ENCODE measurements around the gene DDIT4L.
A peak's percentile ranks its signal among the peaks of the same experiment; 100 is the strongest.
"Not testable (repeated sequence)": the region's sequence is repeated elsewhere in the genome, so short reads cannot be mapped to it uniquely, and the experiment has no call there.

Gene DDIT4L

DNA sequence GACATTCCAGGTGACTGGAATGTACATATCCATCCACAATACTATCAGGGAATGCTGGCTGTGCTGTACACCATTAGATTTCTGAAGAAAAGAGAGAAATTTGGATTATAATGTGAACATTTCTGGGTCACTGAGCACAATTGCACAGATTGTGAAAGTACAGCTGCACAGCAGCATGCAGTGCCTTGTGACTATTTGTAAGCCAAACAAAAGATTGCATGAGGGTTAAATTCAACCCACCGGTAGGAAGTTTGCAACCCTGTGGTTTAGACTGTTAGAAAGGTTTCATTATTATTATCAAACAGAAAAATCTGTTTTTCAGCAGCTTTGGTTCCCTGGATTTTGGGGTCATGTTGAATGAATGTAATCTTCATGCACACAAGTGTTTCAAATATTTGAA, 24.5 kb downstream of the DDIT4L start:
- no peak for DNase-seq

DNA sequence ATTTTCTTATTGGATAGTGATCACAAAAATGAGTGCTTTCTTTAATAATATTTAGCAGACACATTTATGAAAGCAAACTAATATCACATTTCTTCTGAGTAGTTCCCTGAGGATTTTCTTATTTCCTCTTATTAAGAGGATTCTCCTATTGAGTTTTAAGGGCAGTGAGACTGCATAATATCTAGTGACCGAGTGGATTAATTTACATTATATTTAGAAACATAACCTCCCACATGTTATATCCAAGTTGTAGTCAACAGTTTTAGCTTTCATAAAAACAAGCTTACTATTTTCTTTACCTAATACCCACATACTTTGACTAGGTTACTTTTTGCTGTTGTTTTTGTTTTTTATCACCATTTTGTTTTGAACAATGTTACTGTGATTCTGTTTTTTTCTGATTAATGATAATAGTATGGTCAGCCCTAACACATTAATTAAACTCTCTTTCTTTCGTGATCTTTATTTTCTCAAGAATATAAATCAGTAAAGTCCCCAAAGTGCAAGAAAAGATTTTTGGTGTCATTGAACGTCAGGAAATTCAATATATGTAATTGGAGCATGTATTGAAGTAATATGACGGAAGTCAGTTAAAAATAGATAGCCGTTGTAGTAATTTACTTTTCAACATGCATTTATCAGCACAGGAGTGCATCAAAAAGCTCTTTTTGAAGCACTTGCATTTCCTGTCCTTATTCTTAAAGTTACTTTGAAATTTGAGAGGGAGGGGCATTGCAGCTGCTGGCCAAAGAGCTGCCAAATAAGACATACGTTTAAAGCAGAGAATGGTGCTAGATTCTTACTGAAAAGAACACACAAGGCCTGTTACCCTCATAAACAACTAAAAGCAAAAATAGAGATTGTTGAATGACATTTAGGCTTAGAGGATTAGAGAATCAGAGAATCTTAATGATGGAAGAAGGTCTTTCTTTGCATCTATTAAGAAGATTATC, 25.2 kb downstream of the DDIT4L start:
- DNase-seq: no peak

DNA sequence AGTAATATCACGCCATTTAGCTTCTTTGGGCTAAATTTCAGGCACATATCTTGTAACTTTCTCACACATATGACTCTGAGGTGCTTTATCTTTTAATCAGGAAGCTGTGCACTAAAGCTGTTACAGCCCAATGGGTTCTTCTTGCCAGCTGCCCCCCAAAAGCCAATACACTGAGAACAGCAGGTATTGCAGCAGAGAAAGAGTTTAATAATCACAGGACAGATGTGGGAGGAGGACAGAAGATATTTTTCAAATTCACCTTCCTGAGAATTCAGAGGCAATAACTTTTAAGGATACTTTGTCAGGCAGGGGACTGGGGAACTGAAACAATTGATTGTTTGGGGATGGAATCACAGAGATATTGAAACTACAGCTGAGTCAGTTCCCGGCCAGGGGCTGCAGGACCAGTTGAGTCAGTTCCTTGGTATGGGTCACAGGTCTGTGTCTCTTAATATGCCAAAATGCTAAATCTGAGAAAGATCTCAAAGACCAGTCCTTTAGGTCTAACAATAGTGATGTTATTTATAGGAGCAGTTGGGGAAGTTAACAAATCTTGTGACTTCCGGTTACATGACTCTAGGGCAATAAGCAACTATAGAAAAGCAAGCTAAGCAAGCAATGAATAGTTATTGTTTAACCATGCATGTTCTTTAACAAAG, 28.1 kb downstream of the DDIT4L start:
- DNase-seq: no peak

DNA sequence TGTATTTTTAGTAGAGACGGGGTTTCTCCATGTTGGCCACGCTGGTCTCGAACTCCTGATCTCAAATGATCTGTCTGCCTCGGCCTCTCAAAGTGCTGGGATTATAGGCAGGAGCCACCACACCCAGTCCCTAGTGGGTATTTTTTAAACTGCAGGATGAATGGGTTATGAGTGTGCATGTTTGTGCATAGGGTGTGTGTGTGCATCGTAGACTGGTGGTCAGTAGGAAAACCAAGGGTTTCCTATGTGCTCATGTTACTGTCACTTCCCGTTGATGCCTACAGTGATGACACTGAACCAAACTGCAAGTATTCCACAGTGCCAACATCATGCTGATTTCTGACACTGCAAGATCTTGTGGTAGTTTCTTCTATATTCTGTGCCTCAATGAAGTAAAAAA, 41.1 kb downstream of the DDIT4L start:
- DNase-seq: no peak

DNA sequence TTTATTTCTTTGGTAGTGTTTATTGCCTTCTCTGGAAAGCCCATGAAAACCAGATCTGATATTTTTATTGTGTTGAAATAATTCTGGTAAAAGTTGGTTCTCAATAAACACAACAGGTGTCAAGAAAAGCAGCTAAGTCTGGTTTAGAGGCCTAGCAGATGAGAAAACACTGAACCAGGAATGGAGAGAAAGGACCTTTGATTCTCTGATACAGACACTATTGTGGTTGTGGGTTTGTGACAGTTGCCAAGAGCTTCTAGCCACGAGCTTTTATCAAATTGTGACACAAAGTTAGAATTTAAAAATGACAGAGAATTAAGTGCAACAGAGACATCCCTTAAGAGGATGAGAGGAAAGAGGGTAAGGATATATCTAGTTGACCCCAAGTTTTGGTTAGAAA, 42.6 kb downstream of the DDIT4L start:
- DNase-seq: no peak

DNA sequence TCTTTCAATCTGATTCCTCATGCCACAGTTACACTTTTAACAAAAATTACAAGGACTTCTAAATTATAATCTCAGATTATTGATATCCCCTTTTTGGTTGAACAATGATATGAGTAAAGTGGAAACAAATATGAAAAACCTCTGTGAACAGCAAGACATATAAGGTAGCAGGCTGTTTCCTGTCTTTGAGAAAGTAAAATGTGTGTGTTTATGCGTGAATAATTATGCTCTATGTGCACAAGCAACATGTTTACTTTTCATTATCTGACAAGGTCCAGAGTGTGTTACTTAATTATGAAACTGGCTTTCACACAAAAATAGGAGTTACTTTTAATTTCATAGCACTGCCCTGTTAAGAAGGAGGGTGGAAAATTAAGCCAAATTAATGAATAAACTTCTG, 43.1 kb downstream of the DDIT4L start:
- peak; percentile 15 for DNase-seq

DNA sequence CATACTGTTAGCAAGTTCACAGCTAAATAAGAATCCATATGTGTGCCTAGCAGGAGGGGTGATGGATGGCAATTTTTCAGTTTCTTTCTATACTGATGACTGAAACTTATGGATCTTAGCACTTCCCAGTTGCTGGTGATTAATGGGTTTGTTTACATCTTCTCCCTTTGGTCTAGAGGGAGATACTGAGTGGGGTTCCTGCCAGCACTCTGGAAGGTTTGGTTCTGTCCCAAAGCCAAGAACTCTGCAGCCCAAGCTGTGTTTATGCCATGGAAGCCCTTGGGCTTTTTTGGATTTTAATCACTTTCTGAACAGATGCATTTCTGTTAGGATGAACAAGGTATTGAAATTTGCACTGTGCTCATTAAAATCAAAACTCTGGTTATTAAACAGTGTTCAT, 43.5 kb downstream of the DDIT4L start:
- no peak for DNase-seq

DNA sequence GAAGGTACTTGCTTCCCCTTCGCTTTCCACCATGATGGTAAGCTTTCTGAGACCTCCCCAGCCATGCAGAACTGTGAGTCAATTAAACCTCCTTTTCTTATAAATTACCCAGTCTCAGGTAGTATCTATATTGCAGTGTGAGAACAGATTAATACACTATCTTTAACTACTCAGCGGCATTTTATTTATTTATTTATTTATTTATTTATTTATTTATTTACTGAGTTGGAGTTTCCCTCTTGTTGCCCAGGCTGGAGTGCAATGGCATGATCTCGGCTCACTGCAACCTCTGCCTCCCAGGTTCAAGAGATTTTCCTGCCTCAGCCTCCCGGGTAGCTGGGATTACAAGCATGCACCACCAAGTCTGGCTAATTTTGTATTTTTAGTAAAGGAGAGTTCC, 52.9 kb downstream of the DDIT4L start:
- DNase-seq: not testable (repeated sequence)
